Epidermal melanocyte (primary cell): Measurements from ENCODE around the gene ARIH2.

Source experiments
- DNase-seq: peaks from one replicate; pipeline ENCODE4 v3.0.0; 2011; ENCODE audit warnings: low spot score; ENCODE audit not compliant: insufficient read length

ARIH2 gene

DNA sequence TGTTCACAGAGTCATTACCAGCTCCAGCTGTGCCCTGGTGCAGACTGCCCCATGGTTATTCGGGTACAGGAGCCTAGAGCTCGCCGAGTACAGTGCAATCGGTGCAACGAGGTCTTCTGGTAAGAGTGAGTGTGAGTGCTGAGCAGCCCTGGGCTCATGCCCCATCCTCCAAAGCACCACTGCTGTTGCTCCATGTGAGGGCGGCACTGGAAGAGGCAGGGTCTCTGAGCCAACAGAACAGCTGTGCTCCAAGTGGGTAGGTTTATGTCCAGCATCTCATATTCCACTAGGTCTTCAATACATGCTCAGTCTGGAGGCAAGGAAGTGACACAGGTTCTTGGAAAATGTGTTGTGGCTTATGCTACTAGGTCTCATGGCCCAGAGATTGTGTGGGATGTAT is 51.9 kb downstream of the ARIH2 start:
- DNase-seq: no peak

DNA sequence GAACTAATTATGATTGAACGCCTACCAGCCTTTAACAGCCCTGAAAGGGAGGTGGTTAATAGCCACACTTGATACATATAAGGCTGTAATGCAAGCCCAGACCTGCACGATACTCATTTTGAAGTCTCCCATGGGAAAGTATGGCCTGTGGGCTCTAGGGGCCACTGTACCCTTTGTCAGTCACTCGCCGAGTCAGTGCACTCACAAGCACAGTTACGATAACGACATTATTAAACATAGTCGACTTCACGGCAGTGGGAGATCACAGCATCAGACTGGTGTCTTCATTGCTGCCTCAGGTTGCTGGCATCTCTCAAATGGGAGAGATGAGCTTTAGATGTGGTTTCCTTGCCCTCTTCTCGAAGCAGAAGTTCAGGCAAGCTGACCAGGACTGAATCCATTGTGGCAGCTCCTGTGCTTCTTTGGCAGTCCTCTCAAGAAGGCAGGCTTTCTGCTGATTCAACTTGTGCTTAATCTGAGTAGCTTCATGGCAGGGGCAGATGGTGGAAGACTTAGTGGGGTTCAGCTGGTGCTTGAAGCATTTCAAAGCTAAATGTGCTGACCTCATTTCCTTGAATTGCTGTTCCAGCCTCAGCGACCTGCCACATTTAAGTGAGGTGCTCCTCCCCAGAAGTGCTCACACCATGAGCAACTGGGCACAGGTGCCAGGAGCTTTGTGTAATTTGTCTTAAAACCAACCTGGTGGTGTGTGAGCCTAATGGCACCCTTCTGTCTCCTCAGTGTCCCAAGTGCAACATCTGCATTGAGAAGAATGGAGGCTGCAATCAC is 55.6 kb downstream of the ARIH2 start:
- no peak for DNase-seq

DNA sequence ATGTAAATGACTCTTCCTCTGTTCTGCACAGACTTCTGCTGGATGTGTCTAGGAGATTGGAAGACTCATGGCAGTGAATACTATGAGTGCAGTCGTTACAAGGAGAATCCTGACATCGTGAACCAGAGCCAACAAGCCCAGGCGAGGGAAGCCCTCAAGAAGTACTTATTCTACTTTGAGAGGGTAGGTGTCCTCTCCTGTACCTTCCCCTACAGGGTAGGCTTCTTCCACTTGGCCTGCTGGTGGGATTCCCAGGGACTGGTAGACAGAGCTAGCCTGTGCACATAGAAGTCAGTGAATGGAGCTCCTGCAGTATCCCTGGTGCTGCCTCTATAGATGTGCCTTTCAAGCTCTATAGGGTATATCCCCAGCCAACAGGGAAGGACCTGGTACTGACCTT is 60.8 kb downstream of the ARIH2 start:
- DNase-seq: no peak

DNA sequence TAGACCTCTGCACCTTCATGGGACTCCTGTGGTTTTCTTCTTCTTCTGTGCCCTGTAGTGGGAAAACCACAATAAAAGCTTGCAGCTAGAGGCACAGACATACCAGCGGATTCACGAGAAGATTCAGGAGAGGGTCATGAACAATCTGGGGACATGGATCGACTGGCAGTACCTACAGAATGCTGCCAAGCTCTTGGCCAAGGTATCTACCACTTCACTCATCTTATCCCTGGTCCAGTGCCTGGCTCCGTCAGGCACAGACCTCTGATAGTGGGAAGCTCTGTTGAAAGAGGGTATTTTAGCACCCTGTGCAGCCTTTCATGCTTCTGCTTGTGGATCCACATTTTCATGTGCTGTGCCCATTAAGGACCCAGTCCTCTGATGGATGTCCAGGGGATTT is 61.7 kb downstream of the ARIH2 start:
- DNase-seq: no peak

DNA sequence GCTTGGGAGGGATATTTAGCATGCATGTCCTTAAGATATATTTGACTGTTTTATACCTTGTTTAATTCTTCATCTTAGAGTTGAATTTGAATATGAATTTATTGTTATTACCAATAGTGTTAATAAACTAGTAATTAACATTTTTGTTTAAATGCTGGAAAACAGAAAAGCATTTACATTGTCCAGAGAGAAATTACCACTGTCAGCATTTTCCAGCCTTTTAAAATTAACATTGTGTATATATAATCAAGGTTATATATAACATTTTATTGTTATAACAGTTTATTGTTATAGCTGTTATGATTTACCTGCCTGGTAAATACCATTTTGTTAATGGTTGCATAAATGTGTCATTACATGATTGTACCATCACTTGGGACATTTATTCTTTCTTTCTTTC is 63.4 kb downstream of the ARIH2 start:
- no peak for DNase-seq

DNA sequence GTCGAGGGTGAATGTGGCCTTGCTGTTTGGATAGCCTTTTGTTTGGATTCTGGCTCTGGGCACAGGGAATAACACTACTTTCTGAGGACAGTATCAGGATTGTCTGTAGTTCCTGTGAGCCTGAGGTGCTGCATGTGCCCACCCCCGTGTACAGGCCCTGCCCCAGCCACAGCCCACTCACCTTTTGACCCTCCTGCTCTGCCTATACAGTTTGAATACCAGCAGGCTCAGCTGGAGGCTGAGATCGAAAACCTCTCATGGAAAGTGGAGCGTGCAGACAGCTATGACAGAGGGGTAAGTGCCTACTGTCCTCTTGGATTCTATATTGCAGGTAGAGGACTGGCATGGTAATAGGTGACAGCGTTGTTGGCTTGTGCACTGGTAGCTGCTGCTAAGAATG is 64.0 kb downstream of the ARIH2 start:
- no peak for DNase-seq

DNA sequence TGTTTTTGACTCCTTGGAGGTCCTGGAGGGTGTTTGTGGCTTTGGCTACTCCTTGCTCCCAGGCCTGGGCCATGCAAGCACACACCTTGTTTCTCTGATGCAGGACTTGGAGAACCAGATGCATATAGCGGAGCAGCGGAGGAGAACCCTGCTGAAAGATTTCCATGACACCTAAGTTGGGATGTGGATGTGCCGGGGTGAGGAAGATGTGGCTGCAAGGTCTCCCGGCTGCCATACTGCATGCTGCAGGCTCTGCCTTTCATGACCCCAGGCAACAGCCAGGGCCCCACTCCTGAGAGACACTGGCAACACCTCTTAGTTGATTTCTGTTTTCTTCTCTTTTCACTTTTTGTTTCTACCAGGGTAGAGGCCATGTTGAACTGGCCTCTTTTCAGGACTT is 64.5 kb downstream of the ARIH2 start:
- no peak for DNase-seq

DNA sequence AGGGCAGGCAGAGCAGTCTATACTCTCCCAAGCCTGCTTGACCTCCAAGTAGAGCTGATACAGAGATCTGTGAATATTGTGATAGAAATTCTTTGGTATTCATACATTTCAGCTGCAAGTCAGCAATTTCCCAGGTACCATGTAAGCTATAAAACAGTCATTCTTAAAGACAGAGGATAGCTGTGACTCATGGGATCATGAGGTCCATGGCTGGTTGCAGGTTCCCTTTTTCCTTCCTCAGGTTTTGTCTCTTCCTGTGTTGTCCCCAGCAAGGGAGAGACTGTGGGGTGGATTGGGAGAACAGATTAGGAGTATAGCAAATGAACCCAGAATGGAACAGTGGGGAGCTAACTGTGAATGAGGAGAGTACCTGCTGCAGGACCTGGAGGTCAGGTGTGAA is 66.0 kb downstream of the ARIH2 start:
- no peak for DNase-seq

DNA sequence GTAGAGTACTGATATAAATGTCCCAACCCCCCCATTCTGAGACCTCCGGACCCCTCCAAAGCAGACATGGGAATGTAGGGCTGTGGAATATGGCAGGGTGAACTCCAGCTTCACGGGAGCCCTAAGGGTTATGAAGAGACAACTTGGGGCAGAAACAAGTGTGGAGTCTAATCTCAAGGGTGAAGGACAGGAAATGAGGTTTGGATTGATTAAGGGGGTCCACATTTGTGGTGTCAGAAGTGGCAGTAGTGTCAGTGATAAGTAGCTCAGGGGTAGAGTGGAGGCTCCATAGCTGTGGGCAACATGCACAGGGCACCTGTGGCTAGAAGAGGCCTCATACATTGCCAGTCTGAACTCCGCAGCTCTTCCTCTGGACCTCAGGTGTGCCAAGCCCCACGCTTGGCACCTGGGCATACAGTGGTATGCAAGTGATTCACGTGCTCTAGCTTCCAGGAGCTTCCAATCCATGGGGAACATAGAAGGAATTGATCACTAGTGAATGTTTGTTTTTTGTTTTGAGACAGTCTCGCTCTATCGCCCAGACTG is 67.3 kb downstream of the ARIH2 start:
- no peak for DNase-seq

DNA sequence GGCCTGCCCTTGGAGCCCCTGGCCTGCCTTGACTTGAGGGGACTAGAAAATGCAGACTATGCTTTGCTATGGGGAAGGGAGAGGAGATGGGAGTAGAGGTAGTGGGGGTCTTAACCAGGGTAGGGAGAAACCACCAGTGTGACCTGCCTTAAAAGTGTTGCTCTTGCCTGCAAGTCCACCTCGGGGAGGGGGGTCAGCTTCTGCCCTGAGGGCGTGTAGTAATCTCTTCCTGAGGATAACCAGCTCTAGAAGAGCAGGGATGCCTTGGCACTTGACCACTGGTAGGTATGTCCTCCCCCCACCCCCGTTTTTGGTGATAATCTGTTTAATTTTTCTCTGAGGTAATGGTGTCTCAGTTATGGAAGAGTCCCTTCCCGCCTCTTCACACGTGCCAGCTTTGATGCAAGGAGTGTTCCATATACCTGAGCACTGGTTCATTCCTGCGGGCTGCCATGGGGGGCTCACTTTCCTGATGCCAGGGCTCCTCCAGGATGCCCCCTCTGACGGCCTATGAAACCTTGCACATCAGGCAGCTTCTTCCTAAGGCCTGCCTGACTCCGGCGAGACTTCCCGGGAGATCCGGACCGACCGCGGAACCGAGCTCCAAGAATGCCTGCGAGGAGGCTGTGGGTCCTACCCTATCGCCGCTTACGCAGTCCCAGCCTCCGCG is 70.6 kb downstream of the ARIH2 start:
- DNase-seq: no peak

DNA sequence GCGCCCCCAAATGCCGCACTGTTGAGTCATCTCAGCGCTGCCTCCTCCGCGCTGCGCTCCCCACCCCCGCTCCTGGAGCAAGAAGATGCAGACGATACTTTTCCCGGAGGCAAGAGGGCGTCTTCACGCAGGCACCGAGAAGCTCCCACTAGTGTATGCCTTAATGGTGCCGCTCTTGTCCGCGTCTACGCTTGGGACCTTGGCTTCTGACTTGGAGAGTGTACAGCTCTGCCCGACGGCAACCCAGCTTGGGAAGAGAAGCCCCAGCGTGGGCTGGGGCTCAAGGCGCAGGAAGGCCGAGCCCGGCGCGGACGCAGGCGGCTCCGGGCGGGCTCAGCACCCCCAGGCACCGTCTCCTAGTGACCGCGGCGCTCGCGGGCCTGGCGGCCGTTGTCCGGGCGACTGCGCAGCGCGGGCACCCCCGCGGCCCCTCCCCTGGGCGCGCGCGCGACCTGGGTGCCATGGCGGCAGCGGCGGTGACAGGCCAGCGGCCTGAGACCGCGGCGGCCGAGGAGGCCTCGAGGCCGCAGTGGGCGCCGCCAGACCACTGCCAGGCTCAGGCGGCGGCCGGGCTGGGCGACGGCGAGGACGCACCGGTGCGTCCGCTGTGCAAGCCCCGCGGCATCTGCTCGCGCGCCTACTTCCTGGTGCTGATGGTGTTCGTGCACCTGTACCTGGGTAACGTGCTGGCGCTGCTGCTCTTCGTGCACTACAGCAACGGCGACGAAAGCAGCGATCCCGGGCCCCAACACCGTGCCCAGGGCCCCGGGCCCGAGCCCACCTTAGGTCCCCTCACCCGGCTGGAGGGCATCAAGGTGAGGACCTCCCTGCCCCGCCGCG is 71.4 kb downstream of the ARIH2 start, which contains the start of gene P4HTM:
P4HTM (plus strand) TSS at position 446 of the 840 bp plus-strand sequence; CDS start at position 462, 16 bp downstream.
- peak; percentile 54 for DNase-seq

DNA sequence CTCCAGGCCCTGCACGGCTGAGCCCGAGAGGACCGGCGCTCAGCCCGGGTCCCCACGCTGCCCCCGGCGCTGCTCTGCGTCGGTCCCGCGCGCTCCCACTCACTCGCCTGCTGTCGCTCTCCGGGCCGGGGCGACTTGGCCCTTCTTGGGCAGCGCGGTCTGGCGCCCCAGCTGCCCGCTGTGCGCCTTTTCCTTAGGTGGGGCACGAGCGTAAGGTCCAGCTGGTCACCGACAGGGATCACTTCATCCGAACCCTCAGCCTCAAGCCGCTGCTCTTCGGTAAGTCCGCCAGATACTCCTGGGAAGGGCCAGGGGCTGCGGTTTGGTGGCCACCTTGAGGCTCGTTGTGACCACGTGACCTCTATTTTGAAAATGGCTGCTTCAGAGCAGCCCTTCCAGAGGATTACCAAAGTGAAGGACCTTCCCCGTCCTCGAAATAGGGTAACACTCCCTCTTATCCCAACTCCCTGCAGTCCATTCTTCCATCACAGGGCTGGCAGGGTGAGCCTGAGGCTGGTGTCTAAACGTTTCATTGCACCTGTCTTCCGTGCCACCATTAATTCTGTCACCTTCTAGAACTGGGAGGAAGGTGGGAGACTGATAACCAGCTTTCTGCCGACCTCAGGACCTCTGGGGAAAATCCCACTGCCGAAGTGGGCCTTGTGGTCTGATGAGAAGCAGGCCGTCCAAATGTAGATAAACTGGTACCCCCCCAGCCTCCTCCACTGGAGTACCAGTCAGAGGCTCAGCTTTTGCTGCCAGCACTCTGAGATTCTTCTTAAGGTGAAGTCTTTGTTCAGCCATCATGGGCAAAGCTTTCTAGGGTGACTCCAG is 72.2 kb downstream of the ARIH2 start:
- DNase-seq: no peak

DNA sequence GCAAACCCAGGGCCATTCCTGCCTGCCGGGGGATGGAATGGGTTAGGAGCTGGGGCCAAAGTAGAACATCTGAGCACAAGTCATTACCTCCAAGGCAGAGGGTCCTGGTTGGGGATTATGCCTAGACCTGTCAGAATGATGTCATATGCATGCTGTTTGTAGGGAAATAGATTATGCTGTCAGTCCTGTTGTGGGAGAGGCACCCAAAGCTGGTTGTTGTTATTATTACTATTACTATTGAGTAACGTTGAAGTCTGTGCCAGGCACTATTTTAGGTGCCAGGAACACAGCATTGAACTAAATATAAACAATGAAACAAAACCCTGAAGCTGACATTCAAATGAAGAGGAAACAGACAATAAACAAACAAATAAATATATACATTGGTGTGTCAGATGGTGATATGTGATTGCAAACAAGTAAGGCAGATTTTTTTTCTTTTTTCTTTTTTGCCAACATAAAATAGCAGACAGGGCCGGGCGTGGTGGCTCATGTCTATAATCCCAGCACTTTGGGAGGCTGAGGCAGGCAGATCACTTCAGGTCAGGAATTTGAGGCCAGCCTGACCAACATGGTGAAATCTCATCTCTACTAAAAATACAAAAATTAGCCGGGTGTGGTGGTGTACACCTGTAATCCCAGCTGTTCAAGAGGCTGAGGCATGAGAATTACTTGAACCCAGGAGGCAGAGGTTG is 73.4 kb downstream of the ARIH2 start:
- DNase-seq: no peak

DNA sequence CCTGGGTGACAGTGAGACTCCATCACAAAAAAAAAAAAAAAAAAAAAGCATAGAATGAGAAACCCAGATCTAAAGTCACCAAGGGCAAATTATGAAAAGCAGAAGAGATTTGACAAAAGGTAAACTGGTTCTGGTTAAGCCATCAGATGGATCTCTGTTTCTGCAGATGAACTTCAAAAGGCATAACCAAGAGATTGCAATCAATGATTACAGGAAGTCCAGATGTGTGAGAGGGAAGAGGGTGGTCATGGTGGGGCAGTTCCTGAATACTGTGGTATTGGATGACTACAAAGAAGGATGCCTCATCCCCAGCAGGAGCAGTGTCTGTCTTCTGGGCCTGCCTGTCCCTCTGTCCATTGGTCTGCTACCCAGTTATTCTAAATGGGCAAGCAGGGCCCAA is 75.2 kb downstream of the ARIH2 start:
- DNase-seq: no peak

DNA sequence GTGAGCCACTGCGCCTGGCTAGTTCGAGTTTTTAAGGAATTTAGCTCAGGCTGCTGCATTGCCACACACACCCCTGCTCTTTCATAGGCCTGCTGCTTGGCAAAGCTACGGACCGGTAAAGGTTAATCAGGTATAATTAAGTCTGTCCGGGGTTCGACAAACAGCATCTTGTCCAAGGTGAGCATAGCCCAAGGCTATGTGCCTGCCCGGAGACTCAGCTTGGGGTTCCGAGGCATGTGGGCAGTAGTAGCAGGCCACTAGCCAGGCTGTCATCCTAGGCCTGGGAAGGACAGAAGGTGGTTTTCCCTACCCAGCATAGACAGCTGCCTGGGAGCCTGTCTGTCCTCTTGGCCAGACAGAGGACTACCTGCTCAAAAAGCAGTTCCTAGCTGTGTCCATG is 78.0 kb downstream of the ARIH2 start:
- DNase-seq: no peak

DNA sequence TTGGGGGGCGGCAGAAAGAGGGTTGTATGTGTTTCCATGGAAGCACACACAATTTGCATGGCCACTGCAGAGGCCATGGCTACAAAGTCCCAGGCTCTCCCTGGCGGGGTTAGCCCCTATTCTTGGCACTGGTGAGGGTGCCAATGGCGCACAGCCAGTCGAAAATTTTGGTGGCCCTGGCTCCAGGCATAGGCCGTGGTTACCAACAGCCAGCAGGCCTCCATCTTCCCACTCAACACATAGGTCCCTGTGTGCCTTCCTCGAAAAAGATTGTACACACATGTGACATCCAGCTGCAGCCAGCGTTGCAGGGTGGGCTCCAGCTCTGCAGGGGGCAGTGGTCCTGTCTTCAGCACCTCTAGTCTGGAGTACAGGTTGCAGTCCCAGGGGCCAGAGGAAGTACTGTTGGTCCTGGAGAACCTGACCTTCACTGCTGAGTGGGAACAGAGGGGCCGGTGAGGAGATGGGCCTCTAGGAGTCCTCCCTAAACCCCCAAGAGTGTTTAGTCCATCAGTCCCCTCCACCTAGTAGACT is 78.5 kb downstream of the ARIH2 start:
- no peak for DNase-seq

DNA sequence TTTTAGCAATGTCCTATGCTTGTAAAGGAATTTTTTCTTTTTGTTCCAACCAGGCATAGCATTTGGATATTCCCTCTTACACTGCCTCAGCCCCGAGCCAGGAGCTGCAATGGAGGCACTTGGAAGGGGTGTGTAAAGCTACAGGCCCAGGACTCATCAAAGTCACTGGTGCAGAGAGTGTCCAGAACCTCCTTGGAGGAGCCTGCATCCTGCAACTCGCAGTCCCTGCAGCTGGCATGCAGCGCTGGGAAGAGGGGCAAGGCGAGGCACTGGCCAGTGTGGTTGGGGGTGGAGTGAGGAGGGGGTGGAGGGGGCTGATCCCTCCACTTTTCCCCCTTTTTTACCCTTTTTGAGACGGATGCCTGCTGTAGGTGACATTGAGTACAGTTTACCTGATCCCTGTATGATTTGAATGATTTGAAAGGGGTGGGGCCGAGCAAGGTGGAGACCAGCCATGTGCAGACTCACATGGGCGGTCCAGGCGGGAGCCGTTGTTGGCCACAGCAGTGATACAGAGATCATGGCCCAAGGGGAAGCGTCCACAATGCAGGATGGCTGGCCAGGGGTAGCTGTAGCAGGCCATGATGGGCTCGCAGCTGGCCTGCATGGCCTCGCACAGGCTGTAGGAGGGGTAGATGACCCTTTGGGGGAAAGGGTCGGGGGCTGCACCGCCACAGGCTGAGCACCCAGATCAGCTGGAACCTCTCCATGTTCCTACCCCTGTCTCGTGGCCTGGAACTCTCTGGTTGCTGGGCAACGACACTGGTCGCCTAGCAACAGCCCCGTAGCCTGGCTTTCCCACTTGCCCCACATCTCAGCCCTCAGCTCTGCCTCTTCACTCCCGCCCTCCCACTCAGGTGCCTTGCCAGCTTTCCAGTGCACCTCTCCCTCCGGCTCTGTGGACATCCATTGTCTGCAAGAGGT is 79.3 kb downstream of the ARIH2 start:
- no peak for DNase-seq

DNA sequence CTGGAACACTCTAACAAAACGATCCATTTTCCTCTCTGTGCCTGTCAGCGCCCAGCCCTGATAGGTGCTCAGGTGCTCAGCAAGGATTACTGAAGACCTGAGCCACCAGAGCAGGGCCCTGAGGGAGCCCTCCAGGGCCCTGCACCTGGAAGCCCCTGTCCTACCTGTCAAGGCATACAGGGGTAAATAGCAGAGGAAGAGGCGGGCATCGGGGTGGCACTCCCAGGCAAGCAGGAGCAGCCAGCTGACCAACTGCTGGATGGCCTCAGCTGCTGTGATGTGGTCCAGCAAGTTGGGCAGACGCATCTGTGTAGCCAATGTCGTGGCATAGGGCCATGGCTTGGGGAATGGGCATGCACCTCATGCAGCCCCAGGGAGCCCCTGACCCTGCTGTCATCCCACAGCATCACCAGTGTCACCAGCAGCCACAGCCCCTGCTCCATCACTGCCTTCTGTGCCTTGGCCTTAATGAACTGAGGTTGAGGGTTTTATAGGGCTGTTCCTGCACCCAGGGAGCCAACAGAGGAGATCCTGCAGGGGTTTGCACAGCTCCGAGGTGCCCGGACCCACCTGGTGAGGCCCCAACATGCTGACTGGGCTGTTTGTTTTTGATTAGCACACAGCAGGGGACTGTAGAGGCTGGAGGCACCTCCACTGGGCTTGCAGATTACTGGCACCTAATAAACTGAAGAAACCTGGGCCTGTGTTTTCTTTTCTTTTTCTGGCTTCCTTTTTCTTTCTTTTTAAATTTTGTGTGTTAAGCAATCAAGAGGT is 80.6 kb downstream of the ARIH2 start:
- DNase-seq: no peak
